ENCODE results near the gene COA5.

GRCh38 chr2:98550165-98550564 is 58.1 kb downstream of the COA5 start:
- TF ChIP-seq REST (IDR thresholded peaks at IDR 0.05; ENCODE audit: unreplicated experiment) (no peak), POLR2AphosphoS5 (IDR thresholded peaks at IDR 0.05; ENCODE audit: low read depth) (no peak), CTCF (conservative IDR thresholded peaks at IDR 0.05; ENCODE audit: low read depth in 2 of 2) (no peak), EZH2 (IDR thresholded peaks at IDR 0.05; ENCODE audit: low read depth, unreplicated experiment) (no peak), EZH2phosphoT487 (IDR thresholded peaks at IDR 0.05; ENCODE audit: unreplicated experiment) (no peak)
